Activated T-helper 17 cell treated with anti-CD3 and anti-CD28 coated beads, Interleukin-2, amount 50 U/mL, for 72 hours (primary cell): ENCODE measurements around the gene SAMD14. TPM values are rescaled to one million over a fixed set of nuclear protein-coding genes. Genes with fewer than 3 reads are reported as not detected.

Experiments
- ATAC-seq: fragments of 150-1000 bp; cut with Tn5 transposase; replicated peaks from 2 replicates; pipeline ENCODE4 v1.10.0; 2021; ENCODE audit warnings: mild to moderate bottlenecking, moderate library complexity
- H3K27ac Mint-ChIP-seq: one replicate; pipeline ENCODE4 v1.8.0; 2022; ENCODE audit warnings: mixed read lengths
- H3K27me3 Mint-ChIP-seq: one replicate; pipeline ENCODE4 v1.8.0; 2022; ENCODE audit warnings: mixed read lengths
- H3K36me3 Mint-ChIP-seq: one replicate; pipeline ENCODE4 v1.8.0; 2022; ENCODE audit warnings: low read depth, mild to moderate bottlenecking, mixed read lengths
- H3K4me1 Mint-ChIP-seq: one replicate; pipeline ENCODE4 v1.8.0; 2022; ENCODE audit warnings: mixed read lengths
- H3K4me3 Mint-ChIP-seq: one replicate; pipeline ENCODE4 v1.8.0; 2022; ENCODE audit warnings: mild to moderate bottlenecking, mixed read lengths
- H3K9me3 Mint-ChIP-seq: one replicate; pipeline ENCODE4 v1.8.0; 2022; ENCODE audit warnings: mixed read lengths
- total RNA-seq, 2 donors: library from RNA; stranded (reverse); gene quantifications; one replicate each; pipeline ENCODE4 v1.2.3, GENCODE V29; 2022

The SAMD14 gene
- total RNA-seq, 2 donors from 2014 or later = 0.84 to 6.9 TPM

- no peak overlapping the region for H3K4me3 Mint-ChIP-seq
- peaks cover 8% of the 10 kb centered on the region for H3K4me1 Mint-ChIP-seq
- peaks cover 12% of the 10 kb centered on the region for H3K36me3 Mint-ChIP-seq
- no peak overlapping the region for H3K27ac Mint-ChIP-seq
- H3K27me3 Mint-ChIP-seq = no peaks in the 10 kb centered on the region
- no peak for ATAC-seq
- H3K9me3 Mint-ChIP-seq = no peaks in the 10 kb centered on the region
These were observed 25.3 kb upstream of the SAMD14 start for GRCh38 chr17:50155115-50155819.

GRCh38 chr17:50154604-50155003 lies 24.6 kb upstream of the SAMD14 start:
- H3K27ac Mint-ChIP-seq = no peak overlapping the region
- peaks cover 12% of the 10 kb centered on the region for H3K36me3 Mint-ChIP-seq
- no peaks in the 10 kb centered on the region for H3K27me3 Mint-ChIP-seq
- peaks cover 8% of the 10 kb centered on the region for H3K4me1 Mint-ChIP-seq
- no peaks in the 10 kb centered on the region for H3K9me3 Mint-ChIP-seq
- no peak overlapping the region for H3K4me3 Mint-ChIP-seq
- ATAC-seq = no peak

DNA sequence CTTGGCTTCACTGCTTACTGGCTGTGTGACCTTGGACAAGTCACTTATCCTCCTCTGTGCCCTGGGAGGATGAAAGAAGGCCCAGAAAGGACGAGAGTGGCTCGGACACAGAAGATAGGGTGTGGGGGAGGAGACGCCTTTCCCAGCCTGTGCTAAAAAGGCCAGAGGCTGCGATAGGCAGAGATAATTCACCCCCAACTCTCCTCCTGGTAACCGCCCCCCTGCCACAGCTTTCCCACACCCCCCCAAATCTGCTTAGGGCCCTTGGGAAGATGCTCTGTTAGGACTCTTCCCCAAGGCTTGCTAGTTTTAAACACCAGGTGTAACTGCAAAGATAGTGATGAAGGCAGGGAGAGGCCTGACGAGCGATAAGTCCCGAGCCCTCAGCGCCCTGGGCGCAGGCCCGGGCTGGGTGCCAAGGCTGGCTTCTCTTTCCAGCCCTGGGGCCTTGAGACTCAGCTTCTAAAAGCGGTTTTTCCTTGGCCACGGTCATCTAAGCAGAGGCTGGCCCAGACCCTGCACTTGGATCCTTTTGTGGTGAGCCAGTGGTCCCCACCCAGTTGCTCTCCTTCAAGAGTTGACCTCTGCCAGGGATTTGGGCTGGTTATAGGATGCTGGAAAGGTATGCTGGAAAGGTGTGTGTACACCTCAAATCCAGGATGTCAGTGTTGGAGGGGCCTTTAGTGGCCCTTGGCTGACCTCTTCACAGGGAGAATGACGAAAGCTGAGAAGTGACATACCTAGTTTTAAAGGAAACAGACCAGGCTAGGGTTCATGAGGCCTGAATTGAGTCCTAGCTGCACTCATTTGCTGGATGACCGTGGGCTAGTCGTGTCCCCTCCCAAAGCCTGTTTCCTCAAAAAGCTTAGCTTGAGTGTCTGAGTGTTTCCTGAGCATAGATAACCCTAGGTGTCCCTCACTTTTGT lies 24.0 kb upstream of the SAMD14 start:
- Mint-ChIP-seq H3K4me1 (peaks cover 8% of the 10 kb centered on the region), H3K27ac (no peak overlapping the region)
- ATAC-seq = no peak

GRCh38 chr17:50152736-50153135 lies 22.8 kb upstream of the SAMD14 start:
- peak overlapping the region; percentile 81 for H3K4me3 Mint-ChIP-seq
- no peak for ATAC-seq
- H3K27me3 Mint-ChIP-seq = no peaks in the 10 kb centered on the region
- no peak overlapping the region for H3K27ac Mint-ChIP-seq
- peaks cover 29% of the 10 kb centered on the region for H3K36me3 Mint-ChIP-seq
- H3K4me1 Mint-ChIP-seq = peaks cover under 1% of the 10 kb centered on the region
- H3K9me3 Mint-ChIP-seq = no peaks in the 10 kb centered on the region

More for the DNA sequence above, 24.0 kb upstream of the SAMD14 start:
- Mint-ChIP-seq H3K9me3 (no peaks in the 10 kb centered on the region), H3K36me3 (peaks cover 17% of the 10 kb centered on the region), H3K4me3 (no peak overlapping the region), H3K27me3 (no peaks in the 10 kb centered on the region)

DNA sequence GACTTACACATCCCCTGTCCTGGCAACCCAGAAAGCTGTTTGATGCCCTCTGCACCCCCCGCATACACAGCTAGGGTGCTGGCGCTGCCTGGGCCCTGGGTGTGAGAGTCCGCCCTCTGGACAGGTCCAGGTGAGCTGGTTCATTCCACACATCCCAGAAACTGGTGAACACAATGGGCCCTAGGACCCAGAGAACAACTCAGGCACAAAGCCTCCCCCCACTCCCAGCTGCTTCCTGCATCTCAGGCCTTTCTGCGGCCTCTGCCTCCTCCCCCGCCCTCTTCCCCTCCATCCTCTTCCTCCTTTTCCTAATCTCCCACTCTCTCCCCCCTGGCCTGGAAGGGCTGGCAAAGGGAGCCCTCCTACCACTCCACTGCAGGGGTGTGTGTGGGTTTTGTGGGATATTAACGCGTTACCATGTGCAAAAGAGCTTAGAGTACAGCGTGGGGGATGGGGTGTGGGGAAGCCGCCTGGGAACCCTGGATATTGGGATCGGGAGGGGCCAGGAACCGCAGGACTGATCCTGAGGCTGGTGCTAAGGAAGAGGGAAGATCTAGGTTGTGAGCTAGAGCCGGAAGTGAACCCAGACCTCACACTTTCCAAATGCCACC lies 22.1 kb upstream of the SAMD14 start:
- Mint-ChIP-seq H3K27ac (peak overlapping the region; percentile 87), H3K4me1 (peaks cover 3% of the 10 kb centered on the region), H3K36me3 (peaks cover 36% of the 10 kb centered on the region), H3K9me3 (no peaks in the 10 kb centered on the region), H3K27me3 (no peaks in the 10 kb centered on the region), H3K4me3 (peak overlapping the region; percentile 81)
- no peak for ATAC-seq

- no peaks in the 10 kb centered on the region for H3K27me3 Mint-ChIP-seq
- H3K27ac Mint-ChIP-seq = peak overlapping the region; percentile 87
- peaks cover 10% of the 10 kb centered on the region for H3K4me1 Mint-ChIP-seq
- peaks cover 44% of the 10 kb centered on the region for H3K36me3 Mint-ChIP-seq
- H3K9me3 Mint-ChIP-seq = no peaks in the 10 kb centered on the region
- H3K4me3 Mint-ChIP-seq = peak overlapping the region; percentile 81
- peak; percentile 78 for ATAC-seq
These were observed 21.3 kb upstream of the SAMD14 start for GRCh38 chr17:50151041-50151936.

GRCh38 chr17:50150354-50151040 lies 20.5 kb upstream of the SAMD14 start, which contains the start of gene PPP1R9B:
Gene PPP1R9B (minus strand): TSS chr17:50150677. CDS start chr17:50150513, 164 bp downstream.
- Mint-ChIP-seq H3K27me3 (no peaks in the 10 kb centered on the region), H3K4me1 (peaks cover 15% of the 10 kb centered on the region), H3K4me3 (peak within 1 kb of the TSS; percentile 98), H3K36me3 (peaks cover 52% of the 10 kb centered on the region), H3K27ac (peak within 1 kb of the TSS; percentile 87), H3K9me3 (no peaks in the 10 kb centered on the region)
- ATAC-seq = peak; percentile 3

- Mint-ChIP-seq H3K27me3 (no peaks in the 10 kb centered on the region), H3K4me3 (peak overlapping the region; percentile 98), H3K36me3 (peaks cover 60% of the 10 kb centered on the region), H3K27ac (peak overlapping the region; percentile 95), H3K4me1 (peaks cover 19% of the 10 kb centered on the region), H3K9me3 (no peaks in the 10 kb centered on the region)
- ATAC-seq = no peak
These were observed 19.7 kb upstream of the SAMD14 start for GRCh38 chr17:50149417-50150353.

- Mint-ChIP-seq H3K27ac (peak overlapping the region; percentile 95), H3K4me1 (peaks cover 25% of the 10 kb centered on the region), H3K4me3 (peak overlapping the region; percentile 98), H3K36me3 (peaks cover 66% of the 10 kb centered on the region), H3K9me3 (no peaks in the 10 kb centered on the region), H3K27me3 (no peaks in the 10 kb centered on the region)
- ATAC-seq = no peak
These were observed 19.1 kb upstream of the SAMD14 start for GRCh38 chr17:50149091-50149416.

DNA sequence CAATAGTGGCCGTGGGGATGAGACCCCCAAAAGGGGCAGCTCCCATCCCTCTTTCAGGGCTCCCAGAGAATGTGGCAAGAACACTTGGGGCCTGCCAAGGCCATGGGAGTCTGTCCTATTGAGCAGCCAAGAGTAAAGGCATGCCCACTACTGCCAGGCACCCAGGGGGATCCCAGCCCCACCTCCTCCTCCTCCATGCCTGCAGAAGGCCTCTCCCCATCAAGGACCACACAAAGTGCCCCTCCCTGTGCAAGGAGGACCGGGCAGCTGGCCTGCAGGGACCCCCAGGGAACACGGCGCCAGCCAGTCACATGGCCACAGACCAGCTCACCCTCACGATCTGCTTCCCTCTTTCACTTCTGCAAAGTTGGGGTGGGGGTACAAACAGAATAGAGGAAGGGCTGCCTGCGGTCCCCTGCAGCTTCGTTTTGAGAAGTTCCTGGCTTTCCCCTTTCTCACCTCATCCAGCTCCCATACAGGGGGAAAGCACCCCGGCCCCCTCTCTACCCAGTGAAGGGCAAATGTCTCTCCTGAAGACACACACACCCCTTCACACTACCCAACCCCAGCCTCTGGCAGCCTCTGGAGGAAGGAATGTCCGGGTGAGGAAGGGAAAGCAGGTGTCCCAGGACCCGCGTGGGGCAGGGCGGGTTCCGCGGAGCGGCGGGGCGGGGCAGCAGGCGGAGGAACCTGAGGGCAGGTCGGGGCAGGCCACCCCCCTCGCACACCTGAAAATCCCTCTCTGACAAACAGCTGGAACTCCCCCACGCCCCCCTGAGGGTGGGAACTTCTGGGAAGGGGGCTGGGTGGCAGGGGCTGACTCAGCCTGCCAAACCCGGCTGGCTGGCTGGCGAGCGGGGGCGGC lies 18.5 kb upstream of the SAMD14 start:
- H3K27me3 Mint-ChIP-seq = no peaks in the 10 kb centered on the region
- H3K4me1 Mint-ChIP-seq = peaks cover 27% of the 10 kb centered on the region
- peak overlapping the region; percentile 98 for H3K4me3 Mint-ChIP-seq
- peak overlapping the region; percentile 95 for H3K27ac Mint-ChIP-seq
- H3K9me3 Mint-ChIP-seq = no peaks in the 10 kb centered on the region
- peaks cover 72% of the 10 kb centered on the region for H3K36me3 Mint-ChIP-seq
- peak; percentile 57 for ATAC-seq

DNA sequence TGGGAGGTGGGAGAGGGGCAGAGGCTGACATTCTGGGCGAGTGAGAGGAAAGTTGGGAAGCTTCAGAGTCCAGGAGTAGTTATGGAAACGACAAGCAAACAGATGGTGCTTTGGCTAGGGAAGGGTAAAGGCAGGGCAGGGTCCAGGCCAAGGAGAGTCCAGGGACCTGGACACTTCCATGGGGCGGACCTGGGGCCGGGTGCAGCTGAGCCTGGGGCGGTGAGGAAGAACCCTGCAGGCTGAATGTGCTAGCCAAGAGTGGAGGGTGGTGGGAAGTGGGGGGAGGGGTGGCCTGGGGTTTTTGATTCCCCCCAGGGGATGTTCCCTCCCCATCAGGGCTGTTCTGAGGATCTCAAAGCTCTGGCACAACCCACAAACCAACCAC lies 17.9 kb upstream of the SAMD14 start:
- H3K4me1 Mint-ChIP-seq = peaks cover 32% of the 10 kb centered on the region
- no peak for ATAC-seq
- peak overlapping the region; percentile 98 for H3K4me3 Mint-ChIP-seq
- H3K27ac Mint-ChIP-seq = peak overlapping the region; percentile 95
- no peaks in the 10 kb centered on the region for H3K9me3 Mint-ChIP-seq
- no peaks in the 10 kb centered on the region for H3K27me3 Mint-ChIP-seq
- peaks cover 78% of the 10 kb centered on the region for H3K36me3 Mint-ChIP-seq
